Measurements from ENCODE around the gene ATOSA.

Gene ATOSA

GRCh38 chr15:52668133-52668532 lies 11.1 kb downstream of the ATOSA start:
- TF ChIP-seq GABPA (IDR thresholded peaks at IDR 0.05; ENCODE audit: low read depth): no peak
- no peak for TF ChIP-seq CTCF (IDR thresholded peaks at IDR 0.05; ENCODE audit: insufficient read depth, low read length)
- no peak for TF ChIP-seq POLR2AphosphoS5 (IDR thresholded peaks at IDR 0.05; ENCODE audit: low read depth)
- no peak for TF ChIP-seq SPI1 (IDR thresholded peaks at IDR 0.05; ENCODE audit: borderline replicate concordance, low read depth)
- TF ChIP-seq REST (IDR thresholded peaks at IDR 0.05; ENCODE audit: insufficient replicate concordance, low read depth): no peak
- no peak overlapping the region for H3K27ac ChIP-seq (replicated peaks)
- H3K27me3 ChIP-seq (ENCODE audit: insufficient read depth, poor library complexity, severe bottlenecking): no peaks in the 10 kb centered on the region
- no peak for DNase-seq (ENCODE audit: low read depth in 1 of 2, low spot score in 1 of 2)
- no peak overlapping the region for H3K4me3 ChIP-seq (replicated peaks; ENCODE audit: insufficient read depth, low read length)

- TF ChIP-seq REST (IDR thresholded peaks at IDR 0.05; ENCODE audit: insufficient replicate concordance, low read depth): no peak
- no peak for TF ChIP-seq SPI1 (IDR thresholded peaks at IDR 0.05; ENCODE audit: borderline replicate concordance, low read depth)
- TF ChIP-seq CTCF (IDR thresholded peaks at IDR 0.05; ENCODE audit: insufficient read depth, low read length): no peak
- no peak for TF ChIP-seq POLR2AphosphoS5 (IDR thresholded peaks at IDR 0.05; ENCODE audit: low read depth)
- no peak for TF ChIP-seq GABPA (IDR thresholded peaks at IDR 0.05; ENCODE audit: low read depth)
- no peak overlapping the region for H3K27ac ChIP-seq (replicated peaks)
- no peak for DNase-seq (ENCODE audit: low read depth in 1 of 2, low spot score in 1 of 2)
- H3K27me3 ChIP-seq (ENCODE audit: insufficient read depth, poor library complexity, severe bottlenecking): no peaks in the 10 kb centered on the region
- no peak overlapping the region for H3K4me3 ChIP-seq (replicated peaks; ENCODE audit: insufficient read depth, low read length)
These were observed 11.6 kb downstream of the ATOSA start for GRCh38 chr15:52667597-52667996.

- DNase-seq (ENCODE audit: low read depth in 1 of 2, low spot score in 1 of 2): no peak
- Histone ChIP-seq H3K27me3 (ENCODE audit: insufficient read depth, poor library complexity, severe bottlenecking) (no peaks in the 10 kb centered on the region), H3K27ac (replicated peaks) (no peak overlapping the region), H3K4me3 (replicated peaks; ENCODE audit: insufficient read depth, low read length) (no peak overlapping the region)
- TF ChIP-seq GABPA (IDR thresholded peaks at IDR 0.05; ENCODE audit: low read depth) (no peak), REST (IDR thresholded peaks at IDR 0.05; ENCODE audit: insufficient replicate concordance, low read depth) (no peak), CTCF (IDR thresholded peaks at IDR 0.05; ENCODE audit: insufficient read depth, low read length) (no peak), SPI1 (IDR thresholded peaks at IDR 0.05; ENCODE audit: borderline replicate concordance, low read depth) (no peak), POLR2AphosphoS5 (IDR thresholded peaks at IDR 0.05; ENCODE audit: low read depth) (no peak)
These were observed 15.5 kb downstream of the ATOSA start for GRCh38 chr15:52663536-52664294.
